CD14-positive monocyte (primary cell): ENCODE data around the gene NOTCH1. TPM values are rescaled to one million over a fixed set of nuclear protein-coding genes. Genes with fewer than 3 reads are reported as not detected.

Experiments
- DNase-seq, 3 donors: peaks; one replicate each; pipeline ENCODE4 v3.0.0-alpha.2; 2011 to 2022
- H2AFZ ChIP-seq: 2 replicates; pipeline ENCODE4 v1.6.0; 2012; ENCODE audit warnings: mild to moderate bottlenecking, low read depth, low read length, inconsistent platforms; ENCODE audit not compliant: insufficient read depth, poor library complexity, severe bottlenecking
- H3K27ac ChIP-seq, 2 donors: 1 replicate in 1 of 2; 2 replicates in 1 of 2; pipeline ENCODE4 v1.5.1; 2012 to 2013; ENCODE audit warnings: low read length in 2 of 2, control low read depth in 1 of 2, inconsistent platforms in 1 of 2, low read depth in 1 of 2, mild to moderate bottlenecking in 1 of 2
- H3K27me3 ChIP-seq, 2 donors: one replicate each; pipeline versions ENCODE4 v1.6.0 to v1.6.1; 2011 to 2013; ENCODE audit warnings: low read length in 2 of 2; ENCODE audit not compliant: control insufficient read depth in 2 of 2, insufficient read depth in 2 of 2
- H3K36me3 ChIP-seq, 2 donors: replicated peaks in 1 of 2; 1 replicate in 1 of 2; 2 replicates in 1 of 2; pipeline versions ENCODE4 v1.5.1 to v1.6.1; 2012 to 2013; ENCODE audit warnings: low read length in 2 of 2, control low read depth in 1 of 2, inconsistent platforms in 1 of 2, mild to moderate bottlenecking in 1 of 2; ENCODE audit not compliant: insufficient read depth in 2 of 2, control insufficient read depth in 1 of 2
- H3K4me1 ChIP-seq, 2 donors: 1 replicate in 1 of 2; 2 replicates in 1 of 2; pipeline versions ENCODE4 v1.5.1 to v1.6.1; 2012 to 2013; ENCODE audit warnings: low read length in 2 of 2, control low read depth in 1 of 2, inconsistent platforms in 1 of 2, mild to moderate bottlenecking in 1 of 2, moderate library complexity in 1 of 2; ENCODE audit not compliant: insufficient read depth in 2 of 2, control insufficient read depth in 1 of 2
- H3K4me2 ChIP-seq: replicated peaks from 2 replicates; pipeline ENCODE3; 2012; ENCODE audit warnings: low read length, moderate library complexity, mild to moderate bottlenecking; ENCODE audit not compliant: poor library complexity, severe bottlenecking; ENCODE audit errors: extremely low read depth
- H3K4me3 ChIP-seq, 3 experiments: fragments of 200-600 bp in 1 of 3; sonication (generic) in 1 of 3; replicated peaks in 1 of 3; 1 replicate in 2 of 3; 2 replicates in 1 of 3; pipeline ENCODE4 v1.5.1; 2011 to 2013; ENCODE audit warnings: low read length in 3 of 3, mild to moderate bottlenecking in 3 of 3, control low read depth in 2 of 3, low read depth in 2 of 3, inconsistent platforms in 1 of 3, moderate library complexity in 1 of 3
- H3K79me2 ChIP-seq: 2 replicates; pipeline ENCODE4 v1.6.0; 2012; ENCODE audit warnings: mild to moderate bottlenecking, control low read depth, inconsistent platforms, low read length, moderate library complexity; ENCODE audit not compliant: insufficient read depth
- H3K9ac ChIP-seq: 2 replicates; pipeline ENCODE4 v1.6.0; 2017; ENCODE audit warnings: low read length, mild to moderate bottlenecking; ENCODE audit not compliant: insufficient read depth, poor library complexity, severe bottlenecking
- H3K9me3 ChIP-seq, 2 donors: replicated peaks in 1 of 2; 1 replicate in 1 of 2; 2 replicates in 1 of 2; pipeline versions ENCODE4 v1.5.1 to v1.6.1; 2012 to 2013; ENCODE audit warnings: low read length in 2 of 2, control low read depth in 1 of 2; ENCODE audit not compliant: control insufficient read depth in 1 of 2, insufficient read depth in 1 of 2
- H4K20me1 ChIP-seq: 2 replicates; pipeline ENCODE4 v1.6.0; 2012; ENCODE audit warnings: mild to moderate bottlenecking, low read length, control low read depth, moderate library complexity; ENCODE audit not compliant: insufficient read depth
- H3K27ac Mint-ChIP-seq, 7 donors: one replicate each; pipeline ENCODE4 v1.8.0; 2020; ENCODE audit warnings: mild to moderate bottlenecking in 7 of 7, mixed read lengths in 7 of 7, moderate library complexity in 6 of 7, inconsistent platforms in 2 of 7
- H3K27me3 Mint-ChIP-seq, 3 donors: one replicate each; pipeline ENCODE4 v1.8.0; 2021 to 2022; ENCODE audit warnings: low read depth in 3 of 3, mild to moderate bottlenecking in 3 of 3, mixed read lengths in 3 of 3, moderate library complexity in 3 of 3, inconsistent platforms in 1 of 3
- H3K36me3 Mint-ChIP-seq, 2 donors: one replicate each; pipeline ENCODE4 v1.8.0; 2020; ENCODE audit warnings: mixed read lengths in 2 of 2, inconsistent platforms in 1 of 2, mild to moderate bottlenecking in 1 of 2
- H3K4me1 Mint-ChIP-seq: one replicate; pipeline ENCODE4 v1.8.0; 2020; ENCODE audit warnings: mild to moderate bottlenecking, mixed read lengths
- H3K4me3 Mint-ChIP-seq, 2 donors: one replicate each; pipeline ENCODE4 v1.8.0; 2020; ENCODE audit warnings: mild to moderate bottlenecking in 2 of 2, mixed read lengths in 2 of 2, moderate library complexity in 1 of 2
- H3K9me3 Mint-ChIP-seq, 7 donors: one replicate each; pipeline ENCODE4 v1.8.0; 2020 to 2022; ENCODE audit warnings: mixed read lengths in 7 of 7, mild to moderate bottlenecking in 6 of 7, moderate library complexity in 6 of 7, inconsistent platforms in 2 of 7
- CTCF ChIP-seq: fragments of 200-600 bp; IDR thresholded peaks from one replicate; pipeline ENCODE4 v1.8.0; 2022; ENCODE audit warnings: antibody characterized with exemption, mild to moderate bottlenecking
- WGBS: methylation state at CpG from one replicate; pipeline ENCODE4 v1.1.5; 2013; ENCODE audit warnings: missing lambda C conversion rate; ENCODE audit not compliant: insufficient coverage; 5-methylcytosine and 5-hydroxymethylcytosine counted together
- intact Hi-C, 2 donors: fragments of 100-400 bp; cut with micrococcal nuclease; formaldehyde crosslinking; loops; one replicate each; pipeline versions ENCODE4 v1.15.0 to v1.15.1; 2023
- polyA plus RNA-seq, 3 donors: library from polyadenylated mRNA; depleted of rRNA in 1 of 3; unstranded in 2 of 3; stranded (reverse) in 1 of 3; fragments of 300-500 nt in 2 of 3; fragments of >200 nt in 1 of 3; fragmentation: Illumina TruSeq in 2 of 3; gene quantifications; 1 replicate in 2 of 3; 2 replicates in 1 of 3; pipeline ENCODE4 v1.2.3, GENCODE V29; 2012 to 2021

The NOTCH1 gene
- polyA plus RNA-seq, 3 donors: 1.4 to 33.0 (median 2.2) TPM

GRCh38 chr9:136451221-136451877, 94.5 kb downstream of the NOTCH1 start:
- peaks cover 51% of the 10 kb centered on the region for H4K20me1 ChIP-seq
- no peaks in the 10 kb centered on the region for H3K79me2 ChIP-seq
- H3K9me3 ChIP-seq: no peaks in the 10 kb centered on the region
- no peaks in the 10 kb centered on the region for H3K4me1 ChIP-seq
- Mint-ChIP-seq H3K27ac (no peak overlapping the region), H3K27me3 (no peaks in the 10 kb centered on the region), H3K9me3 (peaks cover 0 to 2% (median 0%) of the 10 kb centered on the region in 7 donors), H3K4me3 (no peak overlapping the region), H3K4me1 (no peaks in the 10 kb centered on the region), H3K36me3 (peaks cover 87 to 100% of the 10 kb centered on the region in 2 donors)
- no peak for DNase-seq
- no peak overlapping the region for H3K4me2 ChIP-seq
- TF ChIP-seq CTCF: no peak
- H3K9ac ChIP-seq: no peak overlapping the region
- no peak overlapping the region for H3K4me3 ChIP-seq
- 96% methylated on average over 24 of the region's 26 CpGs for WGBS
- intact Hi-C loops: no loop called here
- H3K27me3 ChIP-seq: no peaks in the 10 kb centered on the region
- H2AFZ ChIP-seq: no peak overlapping the region
- H3K27ac ChIP-seq: no peak overlapping the region
- H3K36me3 ChIP-seq: peaks cover 89 to 93% of the 10 kb centered on the region in 2 donors

GRCh38 chr9:136448655-136449054, 97.2 kb downstream of the NOTCH1 start:
- Mint-ChIP-seq H3K4me1 (no peaks in the 10 kb centered on the region), H3K27me3 (no peaks in the 10 kb centered on the region), H3K36me3 (peaks cover 85 to 100% of the 10 kb centered on the region in 2 donors), H3K9me3 (peaks cover 0 to 2% (median 0%) of the 10 kb centered on the region in 7 donors), H3K4me3 (no peak overlapping the region), H3K27ac (no peak overlapping the region)
- H2AFZ ChIP-seq: no peak overlapping the region
- peaks cover 46% of the 10 kb centered on the region for H4K20me1 ChIP-seq
- peaks cover 86 to 93% of the 10 kb centered on the region in 2 donors for H3K36me3 ChIP-seq
- TF ChIP-seq CTCF: no peak
- no peak overlapping the region for H3K4me3 ChIP-seq
- WGBS: 93% methylated on average over 3 of the region's 3 CpGs
- H3K27ac ChIP-seq: no peak overlapping the region
- H3K79me2 ChIP-seq: no peaks in the 10 kb centered on the region
- no peaks in the 10 kb centered on the region for H3K27me3 ChIP-seq
- no peaks in the 10 kb centered on the region for H3K4me1 ChIP-seq
- H3K9me3 ChIP-seq: no peaks in the 10 kb centered on the region
- H3K9ac ChIP-seq: no peak overlapping the region
- H3K4me2 ChIP-seq: no peak overlapping the region
- intact Hi-C loops: no loop called here
- DNase-seq: no peak
